Activated CD4-positive, alpha-beta T cell treated with anti-CD3 and anti-CD28 coated beads for 36 hours (primary cell): Measurements from ENCODE around the gene SMG6. TPM values are rescaled to one million over a fixed set of nuclear protein-coding genes. Genes with fewer than 3 reads are reported as not detected.
A peak's percentile ranks its signal among the peaks of the same experiment; 100 is the strongest.

Experiments
- ATAC-seq: fragments of 200-7000 bp; cut with Tn5 transposase; one replicate; pipeline ENCODE4 v1.10.0; 2021; ENCODE audit warnings: mild to moderate bottlenecking, moderate library complexity
- CTCF ChIA-PET: fragments of 350-600 bp; sonication (Branson Sonifier 250); formaldehyde crosslinking; loops from one replicate; lab custom pipeline; 2021; ENCODE audit warnings: antibody characterized with exemption; lab: Charles Lee
- POLR2A ChIA-PET: fragments of 350-600 bp; sonication (Branson Sonifier 250); formaldehyde crosslinking; loops from one replicate; lab custom pipeline; 2021; ENCODE audit warnings: antibody characterized with exemption, inconsistent platforms; lab: Charles Lee
- DNase-seq: peaks from one replicate; pipeline ENCODE4 v3.0.0-alpha.2; 2020
- H3K27ac Mint-ChIP-seq: one replicate; pipeline ENCODE4 v1.8.0; 2021; ENCODE audit warnings: mixed read lengths
- H3K27me3 Mint-ChIP-seq: one replicate; pipeline ENCODE4 v1.8.0; 2021; ENCODE audit warnings: mixed read lengths
- H3K36me3 Mint-ChIP-seq: one replicate; pipeline ENCODE4 v1.8.0; 2021; ENCODE audit warnings: low read depth, mixed read lengths
- H3K4me1 Mint-ChIP-seq: one replicate; pipeline ENCODE4 v1.8.0; 2021; ENCODE audit warnings: mixed read lengths
- H3K4me3 Mint-ChIP-seq: one replicate; pipeline ENCODE4 v1.8.0; 2021; ENCODE audit warnings: mild to moderate bottlenecking, moderate library complexity, mixed read lengths
- H3K9me3 Mint-ChIP-seq: one replicate; pipeline ENCODE4 v1.8.0; 2021; ENCODE audit warnings: low read depth, mixed read lengths
- intact Hi-C, 2 experiments: fragments of 100-400 bp; cut with DNase I in 1 of 2; cut with micrococcal nuclease in 1 of 2; formaldehyde crosslinking; loops; one replicate each; pipeline versions ENCODE4 v1.14.2 to v1.15.1; 2022 to 2024; cut with DNase I, micrococcal nuclease
- total RNA-seq, 2 experiments: library from RNA; stranded (reverse); gene quantifications; one replicate each; pipeline ENCODE4 v1.2.3, GENCODE V29; 2021

Gene SMG6
- total RNA-seq, 2 experiments from 2014 or later = 28.5 to 31.4 TPM

- POLR2A ChIA-PET = no interaction called here
- peak; percentile 31 for ATAC-seq
- DNase-seq = peak; percentile 92
- intact Hi-C loops = loop anchor here (1.0 to 5.0 kb wide), 10 partner anchors 38 to 663 kb away; partner anchors contain the start of genes MNT (in 2 of the 2), CLUH (in 1 of the 2), SGSM2 (in 1 of the 2) and SMG6 (in 1 of the 2)
- Mint-ChIP-seq H3K27ac (no peak overlapping the region), H3K36me3 (peaks cover 5% of the 10 kb centered on the region), H3K27me3 (peaks cover 11% of the 10 kb centered on the region), H3K4me1 (peaks cover 29% of the 10 kb centered on the region), H3K4me3 (peak overlapping the region; percentile 72), H3K9me3 (no peaks in the 10 kb centered on the region)
- CTCF ChIA-PET = interaction anchor here (0.7 kb wide), 1 partner anchor 20 kb away, joined by 3 read pairs; the partner anchor contains the start of gene DPH1
Measured at GRCh38 chr17:2049333-2050299, 254.0 kb downstream of the SMG6 start.

GRCh38 chr17:2048805-2049204, 254.8 kb downstream of the SMG6 start:
- peak overlapping the region; percentile 72 for H3K4me3 Mint-ChIP-seq
- no peak overlapping the region for H3K27ac Mint-ChIP-seq
- POLR2A ChIA-PET = no interaction called here
- no peak for ATAC-seq
- peaks cover 11% of the 10 kb centered on the region for H3K27me3 Mint-ChIP-seq
- peaks cover 27% of the 10 kb centered on the region for H3K4me1 Mint-ChIP-seq
- DNase-seq = no peak
- H3K36me3 Mint-ChIP-seq = peaks cover 7% of the 10 kb centered on the region
- CTCF ChIA-PET = interaction anchor here (0.5 to 0.7 kb wide), 4 partner anchors 8 to 138 kb away, joined by 3 to 5 read pairs (median 4); partner anchors contain the start of gene DPH1
- no peaks in the 10 kb centered on the region for H3K9me3 Mint-ChIP-seq
- intact Hi-C loops = loop anchor here (1.0 to 5.0 kb wide), 2 partner anchors 343 to 353 kb away; partner anchors contain the start of gene MNT (in 1 of the 2)

- peaks cover 16% of the 10 kb centered on the region for H3K36me3 Mint-ChIP-seq
- H3K27ac Mint-ChIP-seq = no peak overlapping the region
- DNase-seq = no peak
- no peak overlapping the region for H3K4me3 Mint-ChIP-seq
- POLR2A ChIA-PET = no interaction called here
- CTCF ChIA-PET = interaction anchor here (0.6 to 1.9 kb wide), 5 partner anchors 11 to 369 kb away, joined by 3 to 7 read pairs (median 3); partner anchors contain the start of gene DPH1
- ATAC-seq = no peak
- H3K9me3 Mint-ChIP-seq = no peaks in the 10 kb centered on the region
- H3K4me1 Mint-ChIP-seq = peaks cover 31% of the 10 kb centered on the region
- H3K27me3 Mint-ChIP-seq = peaks cover 7% of the 10 kb centered on the region
- intact Hi-C loops = loop anchor here in 1 of 2 experiments (5.0 kb wide), 1 partner anchor 355 kb away; the partner anchor contains the start of gene MNT
Measured at GRCh38 chr17:2047590-2047989, 256.0 kb downstream of the SMG6 start.

DNA sequence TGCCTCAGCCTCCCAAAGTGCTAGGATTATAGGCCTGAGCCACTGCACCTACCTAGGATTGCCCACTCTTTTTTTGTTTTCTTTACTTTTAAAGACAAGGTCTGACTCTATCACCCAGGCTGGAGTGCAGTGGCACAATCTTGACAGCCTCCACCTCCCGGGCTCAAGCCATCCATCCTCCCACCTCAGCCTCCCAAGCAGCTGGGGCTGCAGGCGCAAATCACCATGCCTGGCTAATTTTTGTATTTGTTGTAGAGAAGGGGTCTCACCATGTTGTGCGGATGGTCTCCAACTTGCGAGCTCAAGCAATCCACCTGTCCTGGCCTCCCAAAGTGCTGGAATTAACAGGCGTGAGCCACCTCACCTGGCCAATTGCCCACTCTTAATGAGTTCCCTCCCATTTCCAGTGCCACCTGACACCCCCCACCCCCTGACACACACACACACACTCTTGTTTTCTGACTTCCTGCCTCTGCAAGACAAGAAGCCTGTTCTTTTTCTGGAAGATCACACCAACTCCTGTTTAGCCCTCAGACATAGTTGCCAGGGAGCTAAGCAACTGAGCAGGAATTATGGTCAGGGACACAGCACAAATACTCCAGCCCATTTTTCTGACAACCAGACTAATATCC, 259.2 kb downstream of the SMG6 start:
- H3K36me3 Mint-ChIP-seq = peaks cover 23% of the 10 kb centered on the region
- H3K4me1 Mint-ChIP-seq = peaks cover 32% of the 10 kb centered on the region
- H3K27me3 Mint-ChIP-seq = no peaks in the 10 kb centered on the region
- H3K9me3 Mint-ChIP-seq = no peaks in the 10 kb centered on the region
- no peak overlapping the region for H3K4me3 Mint-ChIP-seq
- ChIA-PET CTCF (interaction anchor here (1.1 kb wide), 1 partner anchor 11 kb away, joined by 3 read pairs; no protein-coding TSS in a partner anchor), POLR2A (no interaction called here)
- no peak for ATAC-seq
- no peak for DNase-seq
- intact Hi-C loops = loop anchor here in 1 of 2 experiments (5.0 kb wide), 2 partner anchors 327 to 348 kb away; no protein-coding TSS in a partner anchor
- peak overlapping the region; percentile 39 for H3K27ac Mint-ChIP-seq

DNA sequence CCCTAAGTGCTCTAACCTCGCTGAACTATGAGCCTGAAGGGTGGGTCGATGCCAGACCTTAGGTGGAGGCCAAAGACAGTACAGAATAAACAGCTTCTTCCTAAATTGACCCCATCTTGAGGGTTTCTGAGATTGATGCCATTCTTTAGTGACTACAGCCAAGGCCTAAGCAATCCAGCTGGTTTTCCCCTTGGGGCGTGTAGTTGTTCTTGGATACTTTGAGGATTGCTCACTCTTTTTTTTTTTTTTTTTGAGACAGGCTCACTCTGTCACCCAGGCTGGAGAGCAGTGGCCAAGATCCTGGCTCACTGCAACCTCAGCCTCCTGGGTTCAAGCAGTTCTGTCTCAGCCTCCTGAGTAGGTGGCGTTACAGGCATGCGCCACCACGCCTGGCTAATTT, 259.8 kb downstream of the SMG6 start:
- Mint-ChIP-seq H3K27ac (peak overlapping the region; percentile 95), H3K27me3 (no peaks in the 10 kb centered on the region), H3K36me3 (peaks cover 23% of the 10 kb centered on the region)

DNA sequence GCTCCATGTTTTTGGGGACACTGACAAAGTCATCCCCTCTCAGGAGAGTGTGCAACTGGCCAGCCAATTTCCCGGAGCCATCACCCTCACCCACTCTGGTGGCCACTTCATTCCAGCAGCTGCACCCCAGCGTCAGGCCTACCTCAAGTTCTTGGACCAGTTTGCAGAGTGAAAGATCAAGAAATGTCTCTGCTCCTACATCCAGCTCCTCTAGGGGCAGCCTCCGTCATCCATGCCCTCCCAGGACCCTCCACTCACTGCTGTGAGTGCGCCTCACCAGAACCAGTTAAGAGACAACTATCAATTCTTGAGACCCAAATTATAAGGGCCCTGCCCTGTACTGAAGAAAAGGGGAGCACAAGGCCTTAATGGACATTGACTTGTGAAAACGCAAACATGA, 260.7 kb downstream of the SMG6 start:
- ChIA-PET POLR2A (no interaction called here), CTCF (interaction anchor here (0.5 kb wide), 1 partner anchor 175 kb away, joined by 3 read pairs; no protein-coding TSS in a partner anchor)
- no peaks in the 10 kb centered on the region for H3K9me3 Mint-ChIP-seq
- peak overlapping the region; percentile 95 for H3K4me3 Mint-ChIP-seq
- H3K27ac Mint-ChIP-seq = peak overlapping the region; percentile 95
- H3K4me1 Mint-ChIP-seq = peaks cover 23% of the 10 kb centered on the region
- peaks cover 26% of the 10 kb centered on the region for H3K36me3 Mint-ChIP-seq
- ATAC-seq = no peak
- intact Hi-C loops = loop anchor here (2.0 to 5.0 kb wide), 3 partner anchors 326 to 394 kb away; partner anchors contain the start of gene RILP (in 1 of the 2)
- DNase-seq = no peak
- no peaks in the 10 kb centered on the region for H3K27me3 Mint-ChIP-seq

More for the DNA sequence above, 259.8 kb downstream of the SMG6 start:
- peak overlapping the region; percentile 95 for H3K4me3 Mint-ChIP-seq
- intact Hi-C loops = loop anchor here (2.0 to 5.0 kb wide), 3 partner anchors 326 to 395 kb away; partner anchors contain the start of gene RILP (in 1 of the 2)
- no peaks in the 10 kb centered on the region for H3K9me3 Mint-ChIP-seq
- no peak for DNase-seq
- ChIA-PET CTCF (no interaction called here), POLR2A (no interaction called here)
- no peak for ATAC-seq
- H3K4me1 Mint-ChIP-seq = peaks cover 26% of the 10 kb centered on the region

- Mint-ChIP-seq H3K4me3 (peak overlapping the region; percentile 95), H3K27ac (peak overlapping the region; percentile 95), H3K9me3 (no peaks in the 10 kb centered on the region), H3K27me3 (no peaks in the 10 kb centered on the region), H3K4me1 (peaks cover 23% of the 10 kb centered on the region), H3K36me3 (peaks cover 26% of the 10 kb centered on the region)
- DNase-seq = no peak
- ATAC-seq = no peak
- intact Hi-C loops = loop anchor here (2.0 to 5.0 kb wide), 3 partner anchors 325 to 394 kb away; partner anchors contain the start of gene RILP (in 1 of the 2)
- POLR2A ChIA-PET = no interaction called here
- CTCF ChIA-PET = interaction anchor here (0.5 to 1.6 kb wide), 3 partner anchors 13 to 175 kb away, joined by 3 to 6 read pairs (median 4); no protein-coding TSS in a partner anchor
Measured at GRCh38 chr17:2042390-2042847, 261.2 kb downstream of the SMG6 start.

DNA sequence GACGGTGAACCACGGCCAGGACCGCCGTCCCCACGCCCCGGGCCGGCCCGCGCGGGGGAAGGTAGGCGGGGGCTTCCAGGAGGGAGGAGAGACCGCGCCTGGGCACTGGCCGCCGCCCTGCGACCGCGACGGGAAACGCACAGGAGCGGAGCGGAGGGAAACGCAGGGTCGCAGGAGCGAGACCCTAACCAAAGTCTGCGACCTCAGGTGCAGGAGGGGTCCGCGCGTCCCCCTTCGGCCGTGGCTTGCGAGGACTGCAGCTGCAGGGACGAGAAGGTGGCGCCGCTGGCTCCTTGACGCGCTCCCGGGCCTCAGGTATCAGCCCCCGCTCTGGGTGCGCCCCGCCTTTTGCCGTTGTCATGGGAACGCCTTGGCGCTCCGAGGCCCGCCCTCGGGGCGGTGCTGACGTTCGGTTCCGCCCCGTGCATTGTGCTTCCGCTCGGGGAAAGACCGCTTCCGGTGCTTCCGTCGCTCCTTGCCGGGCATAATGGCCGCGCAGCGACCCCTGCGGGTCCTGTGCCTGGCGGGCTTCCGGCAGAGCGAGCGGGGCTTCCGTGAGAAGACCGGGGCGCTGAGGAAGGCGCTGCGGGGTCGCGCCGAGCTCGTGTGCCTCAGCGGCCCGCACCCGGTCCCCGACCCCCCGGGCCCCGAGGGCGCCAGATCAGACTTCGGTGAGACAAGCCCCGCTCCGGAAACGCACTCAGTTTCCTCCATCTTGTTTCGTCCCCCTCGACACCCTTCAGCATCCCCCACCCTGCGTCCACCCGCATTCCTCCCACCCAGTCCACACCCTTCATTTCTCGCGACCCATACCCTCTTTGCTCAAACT, 261.8 kb downstream of the SMG6 start, which contains the start of gene OVCA2:
Gene OVCA2 (plus strand): TSS at position 462 of the 829 bp plus-strand sequence. CDS start 26 bp downstream, at position 488.
- Mint-ChIP-seq H3K4me3 (peak within 1 kb of the TSS; percentile 95), H3K27ac (peak within 1 kb of the TSS; percentile 95), H3K27me3 (no peaks in the 10 kb centered on the region), H3K4me1 (peaks cover 23% of the 10 kb centered on the region), H3K36me3 (peaks cover 26% of the 10 kb centered on the region), H3K9me3 (no peaks in the 10 kb centered on the region)
- peak; percentile 92 for ATAC-seq
- intact Hi-C loops = loop anchor here (1.0 to 5.0 kb wide), 8 partner anchors 11 to 393 kb away; partner anchors contain the start of genes DPH1 (in 1 of the 2), PRPF8 (in 1 of the 2), RILP (in 1 of the 2) and SMG6 (in 1 of the 2)
- ChIA-PET POLR2A (no interaction called here), CTCF (interaction anchor here (0.8 to 2.2 kb wide), 6 partner anchors 10 to 29 kb away, joined by 3 to 6 read pairs (median 4); partner anchors contain the start of gene HIC1)
- peak; percentile 99 for DNase-seq

DNA sequence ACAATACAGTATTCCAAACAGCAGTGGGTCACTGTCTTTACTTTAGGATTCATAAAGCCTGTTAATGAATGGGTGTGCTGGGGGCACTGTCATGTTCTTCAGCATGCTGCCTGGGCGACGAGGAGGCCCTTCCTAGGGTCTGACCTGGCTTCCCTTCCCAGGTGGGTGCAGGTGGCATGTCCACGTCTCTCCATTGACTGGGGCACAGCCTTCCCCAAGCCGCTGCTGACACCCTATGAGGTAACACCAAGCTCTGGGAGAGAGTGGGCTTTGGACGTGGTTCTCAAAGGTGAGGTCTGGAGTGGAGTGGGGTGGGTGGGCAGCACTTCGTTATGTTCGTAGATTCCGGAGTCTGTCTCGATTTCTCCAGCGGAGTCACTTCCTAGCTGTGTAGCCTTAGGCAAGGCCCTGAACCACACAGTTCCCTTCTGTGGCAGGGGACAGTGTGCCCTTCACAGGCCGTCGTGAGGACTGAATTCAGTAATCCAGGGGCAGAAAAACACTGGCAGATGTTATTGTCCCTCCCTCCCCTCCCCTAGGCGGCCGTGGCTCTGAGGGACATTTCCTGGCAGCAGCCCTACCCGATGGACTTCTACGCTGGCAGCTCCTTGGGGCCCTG, 262.5 kb downstream of the SMG6 start:
- no peaks in the 10 kb centered on the region for H3K9me3 Mint-ChIP-seq
- H3K27ac Mint-ChIP-seq = no peak overlapping the region
- peak overlapping the region; percentile 28 for H3K4me3 Mint-ChIP-seq
- peaks cover 31% of the 10 kb centered on the region for H3K36me3 Mint-ChIP-seq
- no peak for DNase-seq
- ChIA-PET CTCF (interaction anchor here (0.8 to 2.2 kb wide), 6 partner anchors 9 to 30 kb away, joined by 3 to 6 read pairs (median 4); partner anchors contain the start of gene HIC1), POLR2A (no interaction called here)
- ATAC-seq = no peak
- H3K27me3 Mint-ChIP-seq = no peaks in the 10 kb centered on the region
- intact Hi-C loops = loop anchor here (1.0 to 5.0 kb wide), 7 partner anchors 11 to 357 kb away; partner anchors contain the start of genes DPH1 (in 1 of the 2), PRPF8 (in 1 of the 2), SMG6 (in 1 of the 2) and SMYD4 (in 1 of the 2)
- peaks cover 23% of the 10 kb centered on the region for H3K4me1 Mint-ChIP-seq
